B cell (primary cell): Measurements from ENCODE around the gene CFAP53. TPM values are rescaled to one million over a fixed set of nuclear protein-coding genes. Genes with fewer than 3 reads are reported as not detected.
"Not testable (repeated sequence)": the region's sequence is repeated elsewhere in the genome, so short reads cannot be mapped to it uniquely, and the experiment has no call there.

Source experiments
- ATAC-seq: fragments of 200-7000 bp; cut with Tn5 transposase; one replicate; pipeline ENCODE4 v1.10.0; 2021; ENCODE audit warnings: low read depth, mild to moderate bottlenecking, moderate number of reproducible peaks, moderate library complexity
- CTCF ChIA-PET: fragments of 350-600 bp; sonication (Branson Sonifier 250); formaldehyde crosslinking; loops from one replicate; lab custom pipeline; 2021; ENCODE audit warnings: antibody characterized with exemption, inconsistent platforms; lab: Charles Lee
- POLR2A ChIA-PET: fragments of 350-600 bp; sonication (Branson Sonifier 250); formaldehyde crosslinking; loops from one replicate; lab custom pipeline; 2021; ENCODE audit warnings: antibody characterized with exemption; lab: Charles Lee
- DNase-seq: peaks from one replicate; pipeline ENCODE4 v3.0.0; 2013
- H2AFZ ChIP-seq: 2 replicates; pipeline ENCODE4 v1.6.1; 2012; ENCODE audit warnings: mild to moderate bottlenecking, low read depth, low read length; ENCODE audit not compliant: insufficient read depth, poor library complexity, severe bottlenecking
- H3K27ac ChIP-seq, 2 donors: 1 replicate in 1 of 2; 2 replicates in 1 of 2; pipeline ENCODE4 v1.5.1; 2012 to 2013; ENCODE audit warnings: low read length in 2 of 2, mild to moderate bottlenecking in 2 of 2, moderate library complexity in 1 of 2
- H3K27me3 ChIP-seq, 4 experiments: fragments of 200-600 bp in 1 of 4; sonication (generic) in 1 of 4; replicated peaks in 1 of 4; 1 replicate in 2 of 4; 2 replicates in 2 of 4; pipeline versions ENCODE4 v1.6.1 to v1.7.0; 2013 to 2016; ENCODE audit warnings: low read length in 3 of 4, mild to moderate bottlenecking in 2 of 4, mixed read lengths in 1 of 4, moderate library complexity in 1 of 4; ENCODE audit not compliant: insufficient read depth in 4 of 4, control insufficient read depth in 3 of 4; ENCODE audit errors: control extremely low read depth in 1 of 4
- H3K36me3 ChIP-seq, 2 experiments: replicated peaks in 1 of 2; 1 replicate in 1 of 2; 2 replicates in 1 of 2; pipeline versions ENCODE4 v1.6.1 to v1.7.1; 2013; ENCODE audit warnings: low read length in 1 of 2; ENCODE audit not compliant: insufficient read depth in 2 of 2, control insufficient read depth in 1 of 2; ENCODE audit errors: control extremely low read depth in 1 of 2, extremely low read depth in 1 of 2
- H3K4me1 ChIP-seq, 2 donors: fragments of 200-600 bp in 1 of 2; sonication (generic) in 1 of 2; 1 replicate in 1 of 2; 2 replicates in 1 of 2; pipeline versions ENCODE4 v1.5.1 to v1.6.1; 2013 to 2017; ENCODE audit warnings: low read length in 2 of 2; ENCODE audit not compliant: control insufficient read depth in 2 of 2, insufficient read depth in 2 of 2
- H3K4me2 ChIP-seq: replicated peaks from 2 replicates; pipeline ENCODE3; 2012; ENCODE audit warnings: mild to moderate bottlenecking, low read depth, low read length; ENCODE audit not compliant: poor library complexity, severe bottlenecking
- H3K4me3 ChIP-seq, 5 experiments: fragments of 200-600 bp in 1 of 5; sonication (generic) in 1 of 5; 1 replicate in 3 of 5; 2 replicates in 2 of 5; pipeline versions ENCODE4 v1.5.1 to v1.7.0; 2011 to 2016; ENCODE audit warnings: low read length in 4 of 5, mild to moderate bottlenecking in 4 of 5, low read depth in 2 of 5, control low read depth in 1 of 5, moderate library complexity in 1 of 5; ENCODE audit not compliant: insufficient read depth in 1 of 5; ENCODE audit errors: control extremely low read depth in 1 of 5, extremely low read depth in 1 of 5
- H3K79me2 ChIP-seq: fragments of 200-600 bp; sonication (generic); one replicate; pipeline ENCODE4 v1.6.0; 2016; ENCODE audit warnings: low read length; ENCODE audit not compliant: control insufficient read depth, insufficient read depth
- H3K9ac ChIP-seq: fragments of 200-600 bp; sonication (generic); 2 replicates; pipeline ENCODE4 v1.6.1; 2017; ENCODE audit warnings: mild to moderate bottlenecking, low read length, moderate library complexity
- H3K9me3 ChIP-seq, 3 donors: one replicate each; pipeline versions ENCODE4 v1.6.1 to v1.7.1; 2013; ENCODE audit warnings: low read length in 2 of 3; ENCODE audit not compliant: control insufficient read depth in 2 of 3, insufficient read depth in 1 of 3; ENCODE audit errors: control extremely low read depth in 1 of 3
- H4K20me1 ChIP-seq: 2 replicates; pipeline ENCODE4 v1.6.0; 2012; ENCODE audit warnings: mild to moderate bottlenecking, low read length; ENCODE audit not compliant: insufficient read depth, control insufficient read depth, poor library complexity, severe bottlenecking
- H3K27ac Mint-ChIP-seq: one replicate; pipeline ENCODE4 v1.8.0; 2021; ENCODE audit warnings: mixed read lengths
- H3K27me3 Mint-ChIP-seq: one replicate; pipeline ENCODE4 v1.8.0; 2021; ENCODE audit warnings: mixed read lengths
- H3K4me1 Mint-ChIP-seq: one replicate; pipeline ENCODE4 v1.8.0; 2021; ENCODE audit warnings: mixed read lengths
- H3K4me3 Mint-ChIP-seq: one replicate; pipeline ENCODE4 v1.8.0; 2021; ENCODE audit warnings: mixed read lengths
- H3K9me3 Mint-ChIP-seq: one replicate; pipeline ENCODE4 v1.8.0; 2022; ENCODE audit warnings: mixed read lengths; ENCODE audit not compliant: insufficient read depth
- EZH2 ChIP-seq: IDR thresholded peaks from 2 replicates; pipeline ENCODE4 v1.6.1; 2012; ENCODE audit warnings: borderline replicate concordance, low read depth, mild to moderate bottlenecking, moderate library complexity, low read length; ENCODE audit not compliant: insufficient read depth, poor library complexity, severe bottlenecking
- WGBS: methylation state at CpG from one replicate; pipeline ENCODE4 v1.1.5; 2013; ENCODE audit warnings: missing lambda C conversion rate; ENCODE audit not compliant: insufficient coverage; 5-methylcytosine and 5-hydroxymethylcytosine counted together
- intact Hi-C: fragments of 100-400 bp; cut with micrococcal nuclease; formaldehyde crosslinking; loops from one replicate; pipeline ENCODE4 v1.10.0; 2022
- polyA plus RNA-seq: library from polyadenylated mRNA; depleted of rRNA; stranded (reverse); fragments of >200 nt; gene quantifications from 2 replicates; pipeline ENCODE4 v1.2.3, GENCODE V29; 2012
- total RNA-seq, 2 donors: library from RNA; stranded (reverse); fragments of 120-200 nt in 1 of 2; gene quantifications; 1 replicate in 1 of 2; 2 replicates in 1 of 2; pipeline versions ENCODE4 v1.2.3 to v1.2.4, GENCODE V29; 2013 to 2022
- TF ChIP-seq, protein P1 (sequence below): fragments of 200-600 bp; IDR thresholded peaks from one replicate; pipeline ENCODE4 v1.8.0; 2022; ENCODE audit warnings: antibody characterized with exemption, mild to moderate bottlenecking

Gene CFAP53
- total and polyA plus RNA-seq, 2 donors (not counting 1 experiment from before 2014, with no cell fraction given), result 0.04 to 0.79 TPM

DNA sequence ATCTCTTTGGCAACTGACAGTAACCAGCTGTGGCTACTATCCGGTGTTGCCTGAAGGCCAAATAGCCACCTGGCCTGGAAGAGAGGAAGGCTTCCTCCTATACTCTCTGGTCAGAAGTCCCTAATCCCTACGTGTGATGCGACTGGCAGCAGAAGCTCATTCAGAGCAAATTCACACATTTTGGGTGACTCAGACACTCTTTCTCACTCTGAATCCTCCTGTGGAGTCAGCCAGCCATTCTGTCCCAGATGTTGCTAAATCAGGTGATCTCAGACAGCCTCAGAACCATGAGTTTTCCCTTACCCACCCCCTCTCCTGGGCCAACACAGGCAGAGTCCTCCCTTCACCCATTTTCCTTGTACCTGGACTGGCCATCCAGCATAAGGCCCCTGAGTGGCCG, 34.7 kb downstream of the CFAP53 start:
- H3K27me3 ChIP-seq, result peaks cover 0 to 20% (median 11%) of the 10 kb centered on the region in 4 experiments
- no peak overlapping the region for H3K4me2 ChIP-seq
- H4K20me1 ChIP-seq, result no peaks in the 10 kb centered on the region
- no peaks in the 10 kb centered on the region for H3K36me3 ChIP-seq
- Mint-ChIP-seq H3K4me3 (no peak overlapping the region), H3K27ac (no peak overlapping the region), H3K9me3 (no peaks in the 10 kb centered on the region), H3K27me3 (peaks cover 37% of the 10 kb centered on the region), H3K4me1 (peaks cover 8% of the 10 kb centered on the region)
- no peaks in the 10 kb centered on the region for H3K9me3 ChIP-seq
- no peak overlapping the region for H3K9ac ChIP-seq
- DNase-seq (no peak), ATAC-seq (no peak)
- no peak for TF ChIP-seq EZH2
- TF ChIP-seq, protein P1, sequence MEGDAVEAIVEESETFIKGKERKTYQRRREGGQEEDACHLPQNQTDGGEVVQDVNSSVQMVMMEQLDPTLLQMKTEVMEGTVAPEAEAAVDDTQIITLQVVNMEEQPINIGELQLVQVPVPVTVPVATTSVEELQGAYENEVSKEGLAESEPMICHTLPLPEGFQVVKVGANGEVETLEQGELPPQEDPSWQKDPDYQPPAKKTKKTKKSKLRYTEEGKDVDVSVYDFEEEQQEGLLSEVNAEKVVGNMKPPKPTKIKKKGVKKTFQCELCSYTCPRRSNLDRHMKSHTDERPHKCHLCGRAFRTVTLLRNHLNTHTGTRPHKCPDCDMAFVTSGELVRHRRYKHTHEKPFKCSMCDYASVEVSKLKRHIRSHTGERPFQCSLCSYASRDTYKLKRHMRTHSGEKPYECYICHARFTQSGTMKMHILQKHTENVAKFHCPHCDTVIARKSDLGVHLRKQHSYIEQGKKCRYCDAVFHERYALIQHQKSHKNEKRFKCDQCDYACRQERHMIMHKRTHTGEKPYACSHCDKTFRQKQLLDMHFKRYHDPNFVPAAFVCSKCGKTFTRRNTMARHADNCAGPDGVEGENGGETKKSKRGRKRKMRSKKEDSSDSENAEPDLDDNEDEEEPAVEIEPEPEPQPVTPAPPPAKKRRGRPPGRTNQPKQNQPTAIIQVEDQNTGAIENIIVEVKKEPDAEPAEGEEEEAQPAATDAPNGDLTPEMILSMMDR, result no peak
- no peaks in the 10 kb centered on the region for H3K4me1 ChIP-seq
- H3K27ac ChIP-seq, result no peak overlapping the region
- POLR2A ChIA-PET, result no interaction called here
- WGBS, result 90% methylated on average over 4 of the region's 4 CpGs
- intact Hi-C loops, result no loop called here
- H2AFZ ChIP-seq, result no peak overlapping the region
- H3K79me2 ChIP-seq, result no peaks in the 10 kb centered on the region
- H3K4me3 ChIP-seq, result no peak overlapping the region
- CTCF ChIA-PET, result interaction anchor here (1.2 kb wide), 1 partner anchor 14 kb away, joined by 3 read pairs; no protein-coding TSS in a partner anchor

DNA sequence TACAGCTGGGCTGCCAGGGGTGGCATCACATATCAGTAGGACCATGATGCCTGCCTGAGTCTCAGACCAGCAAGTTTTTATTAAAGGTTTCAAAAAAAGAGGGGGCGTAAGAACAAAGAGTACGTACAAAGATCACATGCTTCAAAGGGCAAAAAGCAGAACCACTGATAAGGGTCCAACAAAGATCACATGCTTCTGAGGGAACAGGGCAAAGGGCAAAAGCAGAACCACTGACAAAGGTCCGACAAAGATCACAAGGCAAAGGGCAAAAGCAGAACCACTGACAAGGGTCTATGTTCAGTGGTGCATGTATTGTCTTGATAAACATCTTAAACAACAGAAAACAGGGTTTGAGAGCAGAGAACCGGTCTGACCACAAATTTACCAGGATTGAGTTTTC, 46.0 kb downstream of the CFAP53 start:
- H3K79me2 ChIP-seq, H3K27ac Mint-ChIP-seq, H3K4me2 ChIP-seq, intact Hi-C loops, H3K4me3 ChIP-seq, H3K9me3 Mint-ChIP-seq, H3K4me1 Mint-ChIP-seq, H4K20me1 ChIP-seq, H2AFZ ChIP-seq, H3K27ac ChIP-seq, H3K36me3 ChIP-seq, POLR2A ChIA-PET, H3K4me3 Mint-ChIP-seq, H3K9me3 ChIP-seq, ATAC-seq, DNase-seq, H3K9ac ChIP-seq: not testable (repeated sequence)
- CTCF ChIA-PET, result interaction anchor here (0.9 to 5.2 kb wide), 5 partner anchors 19 to 208 kb away, joined by 3 to 187 read pairs (median 4); no protein-coding TSS in a partner anchor
- H3K27me3 ChIP-seq, result peaks cover 0 to 22% (median 1%) of the 10 kb centered on the region in 4 experiments
- H3K4me1 ChIP-seq, result peaks cover 4 to 10% of the 10 kb centered on the region in 2 donors
- WGBS, result 95% methylated on average over 3 of the region's 4 CpGs
- peaks cover 41% of the 10 kb centered on the region for H3K27me3 Mint-ChIP-seq
